ENCODE measurements around the gene TP73. TPM values are rescaled to one million over a fixed set of nuclear protein-coding genes. Genes with fewer than 3 reads are reported as not detected.

TP73 gene
- total and polyA plus RNA-seq, 8 donors = 0.11 to 0.51 (median 0.28) TPM

- Histone ChIP-seq H3K4me3 (no peak overlapping the region), H3K27me3 (no peaks in the 10 kb centered on the region), H3K27ac (no peak overlapping the region), H3K4me1 (no peaks in the 10 kb centered on the region), H3K36me3 (peaks cover 0 to 11% (median 0%) of the 10 kb centered on the region in 3 donors), H3K9me3 (no peaks in the 10 kb centered on the region)
- 92 to 94% methylated on average over 26 of the region's 26 CpGs for WGBS, 2 donors
- intact Hi-C loops (cut with DNase I) = no loop called here
- TF ChIP-seq CTCF (IDR thresholded peaks at IDR 0.05) = no peak
- FAIRE-seq (no peak), ATAC-seq (no peak), DNase-seq (no peak)
These were observed 11.1 kb upstream of the TP73 start for GRCh38 chr1:3641046-3641760.

- Histone ChIP-seq H3K27ac (no peak overlapping the region), H3K36me3 (peaks cover 0 to 11% (median 0%) of the 10 kb centered on the region in 3 donors), H3K4me3 (no peak overlapping the region), H3K27me3 (no peaks in the 10 kb centered on the region), H3K9me3 (no peaks in the 10 kb centered on the region), H3K4me1 (no peaks in the 10 kb centered on the region)
- intact Hi-C loops (cut with DNase I) = no loop called here
- no peak for ATAC-seq
- 92 to 97% methylated on average over 11 of the region's 11 CpGs for WGBS, 2 donors
- no peak for FAIRE-seq
- TF ChIP-seq CTCF (IDR thresholded peaks at IDR 0.05) = no peak
- DNase-seq = no peak
These were observed 10.5 kb upstream of the TP73 start for GRCh38 chr1:3641816-3642215.

GRCh38 chr1:3642919-3643675 lies 9.2 kb upstream of the TP73 start:
- H3K4me1 ChIP-seq = no peaks in the 10 kb centered on the region
- intact Hi-C loops (cut with DNase I) = no loop called here
- H3K9me3 ChIP-seq = no peaks in the 10 kb centered on the region
- H3K4me3 ChIP-seq = no peak overlapping the region
- peaks cover 0 to 3% (median 0%) of the 10 kb centered on the region in 3 donors for H3K36me3 ChIP-seq
- no peaks in the 10 kb centered on the region for H3K27me3 ChIP-seq
- ATAC-seq (no peak), FAIRE-seq (no peak), DNase-seq (no peak)
- no peak for TF ChIP-seq CTCF (IDR thresholded peaks at IDR 0.05)
- WGBS, 2 donors = 94 to 95% methylated on average over 38 to 43 of the region's 43 CpGs
- H3K27ac ChIP-seq = no peak overlapping the region

GRCh38 chr1:3644273-3644672 lies 8.0 kb upstream of the TP73 start:
- H3K36me3 ChIP-seq = no peaks in the 10 kb centered on the region
- TF ChIP-seq CTCF (IDR thresholded peaks at IDR 0.05) = no peak
- H3K4me1 ChIP-seq = peaks cover 0 to 9% (median 6%) of the 10 kb centered on the region in 3 donors
- 91% methylated on average over 18 to 24 of the region's 25 CpGs for WGBS, 2 donors
- DNase-seq (no peak), ATAC-seq (no peak), FAIRE-seq (no peak)
- no peaks in the 10 kb centered on the region for H3K9me3 ChIP-seq
- no peak overlapping the region for H3K27ac ChIP-seq
- H3K4me3 ChIP-seq = no peak overlapping the region
- intact Hi-C loops (cut with DNase I) = no loop called here
- no peaks in the 10 kb centered on the region for H3K27me3 ChIP-seq

GRCh38 chr1:3645247-3645646 lies 7.1 kb upstream of the TP73 start:
- DNase-seq = no peak
- no peak overlapping the region for H3K4me3 ChIP-seq

More at GRCh38 chr1:3645247-3645646, 7.1 kb upstream of the TP73 start:
- Histone ChIP-seq H3K4me1 (peaks cover 0 to 9% (median 6%) of the 10 kb centered on the region in 3 donors), H3K36me3 (no peaks in the 10 kb centered on the region), H3K27ac (no peak overlapping the region), H3K27me3 (peaks cover 0 to 1% (median under 1%) of the 10 kb centered on the region in 4 donors), H3K9me3 (no peaks in the 10 kb centered on the region)
- FAIRE-seq (no peak), ATAC-seq (no peak)
- 95% methylated on average over 39 to 43 of the region's 43 CpGs for WGBS, 2 donors
- no peak for TF ChIP-seq CTCF (IDR thresholded peaks at IDR 0.05)
- intact Hi-C loops (cut with DNase I) = no loop called here
